Stimulated activated CD4-positive, alpha-beta T cell treated with anti-CD3 and anti-CD28 coated beads, Interleukin-1b, Interleukin-23, amount 100 ng/mL, for 24 hours (primary cell): ENCODE data around the gene IRF8.

Experiments used
- DNase-seq, 4 experiments: peaks; one replicate each; pipeline ENCODE4 v3.0.0-alpha.2; 2020; ENCODE audit warnings: low read depth in 4 of 4, low spot score in 1 of 4

The IRF8 gene

GRCh38 chr16:85955566-85955965 lies 56.6 kb downstream of the IRF8 start:
- no peak for DNase-seq

- no peak for DNase-seq
These were observed 57.5 kb downstream of the IRF8 start for GRCh38 chr16:85956426-85956825.

- no peak for DNase-seq
These were observed 59.8 kb downstream of the IRF8 start for GRCh38 chr16:85958731-85959130.

- DNase-seq, result no peak
These were observed 60.7 kb downstream of the IRF8 start for GRCh38 chr16:85959686-85960085.

DNA sequence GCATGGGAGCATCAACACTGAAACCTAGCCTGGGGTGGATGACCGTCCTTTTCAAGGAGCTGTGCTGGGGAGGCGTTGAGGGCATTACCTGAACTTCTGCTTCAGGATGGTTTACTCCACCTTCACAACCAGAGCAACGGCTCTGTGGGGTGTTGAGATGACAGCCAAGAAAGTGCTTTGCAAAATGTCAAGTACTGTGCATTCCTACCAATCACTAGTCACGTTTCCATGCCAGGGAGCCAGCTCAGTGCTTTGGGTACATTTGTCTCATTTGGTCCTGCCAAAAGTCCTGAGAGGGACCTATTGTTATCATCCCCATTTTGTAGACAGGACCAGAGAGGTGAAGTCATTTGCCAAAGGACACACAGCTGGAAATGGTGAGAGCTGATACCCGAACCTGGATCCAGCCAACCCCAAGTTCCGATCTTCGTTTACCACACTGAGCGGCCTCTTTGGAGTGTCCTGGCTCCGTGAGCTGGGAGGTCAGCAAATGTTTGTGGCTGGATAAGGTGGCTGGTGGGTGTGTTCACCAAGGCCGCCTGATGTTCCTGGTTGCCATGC lies 61.6 kb downstream of the IRF8 start:
- DNase-seq, result no peak

DNA sequence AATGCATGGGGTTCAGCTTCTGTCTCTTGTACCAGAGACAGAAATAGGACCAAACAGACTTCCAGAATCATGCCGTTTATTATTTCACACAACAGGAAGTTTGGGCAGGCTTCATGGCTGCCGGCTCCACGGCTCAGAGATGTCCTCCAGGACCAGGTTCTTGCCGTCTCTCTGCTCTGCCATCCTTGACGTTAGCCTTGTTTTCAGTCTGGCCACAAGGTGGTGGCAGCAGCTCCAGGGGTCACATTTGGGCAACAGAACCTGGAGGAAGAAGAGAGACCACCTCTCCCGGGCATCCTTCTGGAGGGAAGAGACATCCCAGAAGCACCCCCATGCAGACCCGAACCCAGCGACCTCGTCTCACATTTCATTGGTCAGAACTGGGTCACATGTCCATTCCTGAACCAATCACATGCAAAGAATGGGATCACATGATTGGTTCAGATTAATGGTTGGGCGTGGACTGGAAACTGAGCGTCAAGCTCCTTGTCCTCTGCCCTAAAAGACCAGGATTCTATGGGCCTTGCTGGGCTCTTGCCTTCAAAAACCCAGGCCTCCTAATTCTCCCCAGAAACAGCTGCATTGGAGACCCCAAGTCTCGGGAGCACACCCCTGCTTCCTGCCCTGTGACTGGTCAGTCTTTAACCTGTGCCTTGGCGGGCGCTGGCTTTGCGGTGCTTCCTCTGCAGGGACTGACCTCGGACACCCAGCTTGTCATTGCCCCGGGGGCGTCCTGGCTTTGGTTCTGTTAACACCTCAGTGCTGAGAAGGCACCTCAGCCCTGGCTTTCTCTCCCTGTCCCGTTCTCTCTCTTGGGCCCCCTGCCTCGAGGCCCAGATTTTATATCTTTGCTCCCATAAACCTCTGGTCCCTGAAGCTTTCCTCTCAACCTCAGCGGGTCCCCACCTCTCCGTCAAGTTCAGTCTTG lies 63.3 kb downstream of the IRF8 start:
- DNase-seq, result no peak

GRCh38 chr16:85963753-85964285 lies 64.9 kb downstream of the IRF8 start:
- DNase-seq, result no peak

GRCh38 chr16:85965125-85965524 lies 66.2 kb downstream of the IRF8 start:
- DNase-seq, result no peak

DNA sequence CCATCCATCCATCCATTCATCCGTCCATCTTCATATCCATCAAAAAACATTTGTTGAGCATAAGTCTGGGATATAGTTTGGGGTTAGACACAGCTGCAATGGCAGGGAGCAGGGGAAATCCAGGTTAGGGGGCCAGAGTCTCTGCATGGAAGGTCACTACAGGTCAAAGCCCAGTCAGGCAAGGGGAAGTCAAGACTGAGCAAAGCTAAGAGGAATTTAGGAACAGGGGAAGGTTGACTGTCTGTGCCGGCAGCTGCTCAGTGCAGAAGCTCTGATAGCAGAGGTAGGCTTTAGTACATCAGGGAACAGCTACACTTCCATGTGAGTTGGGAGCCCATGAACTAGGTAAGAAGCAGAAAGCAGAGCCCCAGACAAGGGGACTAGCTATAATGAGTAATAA lies 68.1 kb downstream of the IRF8 start:
- no peak for DNase-seq

- no peak for DNase-seq
These were observed 69.3 kb downstream of the IRF8 start for GRCh38 chr16:85968041-85968920.

- no peak for DNase-seq
These were observed 70.2 kb downstream of the IRF8 start for GRCh38 chr16:85969159-85969558.

DNA sequence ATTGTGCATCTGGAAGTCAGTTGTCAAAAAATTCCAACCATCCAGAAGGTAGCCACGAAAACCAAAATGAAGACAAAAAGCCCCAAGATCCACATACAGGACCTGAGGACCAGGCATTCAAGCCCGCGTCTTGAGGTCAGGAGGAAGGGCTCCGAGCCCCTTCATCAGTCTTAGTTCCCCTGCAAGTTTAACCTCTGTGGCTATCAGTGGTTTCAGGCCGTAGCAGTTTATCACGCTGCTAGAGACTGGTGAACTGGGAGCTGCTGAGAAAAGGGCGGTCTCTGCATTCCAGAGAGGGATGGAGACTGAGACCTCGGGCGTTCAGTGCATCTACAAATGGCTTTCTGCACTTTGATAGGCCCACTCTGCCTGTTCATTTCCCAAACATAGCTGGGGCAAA lies 70.6 kb downstream of the IRF8 start:
- no peak for DNase-seq

DNA sequence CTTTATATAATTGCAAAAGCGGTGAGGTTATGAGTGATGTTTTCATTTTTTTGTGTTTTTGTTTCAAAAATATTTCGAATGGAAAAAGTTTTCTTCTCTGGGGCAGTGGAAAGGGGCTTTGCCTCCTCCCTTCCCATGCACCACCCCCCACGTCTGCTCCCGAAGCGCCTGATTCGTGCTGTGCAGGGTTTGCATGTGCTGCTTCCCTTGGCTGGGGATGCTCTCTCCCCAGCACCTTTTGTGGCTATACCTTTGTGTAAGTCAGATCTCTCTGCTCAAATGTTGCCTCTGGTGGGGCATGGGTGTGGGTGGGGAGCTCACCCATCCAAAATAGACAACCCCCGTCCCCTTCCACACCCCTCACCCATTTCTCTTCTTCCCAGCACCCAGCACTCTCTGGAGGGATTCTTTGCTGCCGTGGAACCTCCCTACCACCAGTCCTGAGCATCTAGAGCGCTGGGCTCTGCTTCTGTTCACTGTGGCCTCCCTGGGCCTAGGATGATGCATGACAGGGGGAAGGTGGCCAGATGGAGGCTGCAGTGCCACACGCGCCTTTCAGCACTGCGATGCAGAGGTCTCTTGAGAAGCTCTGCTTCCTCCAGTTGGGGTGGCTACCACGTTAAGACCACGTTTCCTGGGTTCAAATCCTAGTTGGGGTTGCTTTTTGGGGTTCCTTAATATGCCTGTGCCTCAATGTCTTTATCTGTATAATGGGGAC lies 71.2 kb downstream of the IRF8 start:
- no peak for DNase-seq

- no peak for DNase-seq
These were observed 71.8 kb downstream of the IRF8 start for GRCh38 chr16:85970738-85971137.
